ENCODE results near the gene LY9. TPM values are rescaled to one million over a fixed set of nuclear protein-coding genes. Genes with fewer than 3 reads are reported as not detected.

LY9 gene
- total and polyA plus RNA-seq, 2 experiments from 2014 or later: not detected

GRCh38 chr1:160763993-160764392, 32.0 kb upstream of the LY9 start:
- peaks cover 12% of the 10 kb centered on the region; the same call in 1 of the 2 replicates for H3K9me2 ChIP-seq (ENCODE audit: insufficient read depth)
- H3K4me3 Mint-ChIP-seq: no peak overlapping the region

More at GRCh38 chr1:160763993-160764392, 32.0 kb upstream of the LY9 start:
- TF ChIP-seq CREB1 (CRISPR knock-in tag; IDR thresholded peaks at IDR 0.05; ENCODE audit: low read depth) (no peak), CTCF (conservative IDR thresholded peaks at IDR 0.05; ENCODE audit: low read depth in 2 of 2) (no peak), EZH2phosphoT487 (IDR thresholded peaks at IDR 0.05; ENCODE audit: unreplicated experiment) (no peak), EZH2 (IDR thresholded peaks at IDR 0.05; ENCODE audit: low read depth, unreplicated experiment) (no peak), STAT1 (IDR thresholded peaks at IDR 0.05; ENCODE audit: unreplicated experiment) (no peak), JUNB (IDR thresholded peaks at IDR 0.05; ENCODE audit: unreplicated experiment) (no peak), ZNF462 (CRISPR knock-in tag; IDR thresholded peaks at IDR 0.05) (no peak), ZNF114 (CRISPR knock-in tag; IDR thresholded peaks at IDR 0.05) (no peak), POLR2AphosphoS5 (IDR thresholded peaks at IDR 0.05; ENCODE audit: low read depth) (no peak), ETS1 (IDR thresholded peaks at IDR 0.05) (no peak), NANOG (IDR thresholded peaks at IDR 0.05; ENCODE audit: borderline replicate concordance) (no peak), ZNF331 (CRISPR knock-in tag; IDR thresholded peaks at IDR 0.05; ENCODE audit: low read depth) (no peak), REST (IDR thresholded peaks at IDR 0.05; ENCODE audit: unreplicated experiment) (no peak)
- Mint-ChIP-seq H3K9me3 (no peaks in the 10 kb centered on the region), H3K27me3 (ENCODE audit: insufficient read depth, low read depth, poor library complexity) (no peaks in the 10 kb centered on the region), H3K36me3 (ENCODE audit: low read depth) (no peaks in the 10 kb centered on the region), H3K27ac (no peak overlapping the region), H3K4me1 (peaks cover 6% of the 10 kb centered on the region; the same call in 2 of the 3 replicates)
- H3K4me1 ChIP-seq (ENCODE audit: insufficient read depth): no peaks in the 10 kb centered on the region
- no peak overlapping the region for H3K4me3 ChIP-seq
- no peak for DNase-seq (ENCODE audit: low spot score)
- H4K20me1 ChIP-seq (replicated peaks; ENCODE audit: insufficient read depth): no peaks in the 10 kb centered on the region
- H3K4me2 ChIP-seq: no peak overlapping the region
- ATAC-seq: no peak
- no peaks in the 10 kb centered on the region for H3K79me2 ChIP-seq (replicated peaks; ENCODE audit: insufficient read depth)
- H3K27me3 ChIP-seq (ENCODE audit: insufficient read depth): no peaks in the 10 kb centered on the region
- H2AFZ ChIP-seq: no peak overlapping the region
- H3K27ac ChIP-seq (ENCODE audit: low read depth): no peak overlapping the region
- H3F3A ChIP-seq (replicated peaks; ENCODE audit: low read depth): no peaks in the 10 kb centered on the region
- H3K36me3 ChIP-seq (ENCODE audit: insufficient read depth): no peaks in the 10 kb centered on the region

Measured in GM23338 (cell line).